Central memory CD8-positive, alpha-beta T cell (primary cell): ENCODE results near the gene DUSP12.
A peak's percentile ranks its signal among the peaks of the same experiment; 100 is the strongest.
"Not testable (repeated sequence)": the region's sequence is repeated elsewhere in the genome, so short reads cannot be mapped to it uniquely, and the experiment has no call there.

ENCODE experiments used
- ATAC-seq: fragments of 150-1000 bp; cut with Tn5 transposase; replicated peaks from 2 replicates; pipeline ENCODE4 v1.10.0; 2022; ENCODE audit warnings: mild to moderate bottlenecking, moderate FRiP score, moderate number of reproducible peaks; ENCODE audit not compliant: poor library complexity, severe bottlenecking; ENCODE audit errors: extremely low read depth
- DNase-seq, 2 donors: peaks; one replicate each; pipeline ENCODE4 v3.0.0; 2021; ENCODE audit warnings: low spot score in 2 of 2
- H3K27ac Mint-ChIP-seq: one replicate; pipeline ENCODE4 v1.8.0; 2022; ENCODE audit warnings: low read depth, mild to moderate bottlenecking, moderate library complexity, mixed read lengths
- H3K27me3 Mint-ChIP-seq: one replicate; pipeline ENCODE4 v1.8.0; 2022; ENCODE audit warnings: mixed read lengths
- H3K36me3 Mint-ChIP-seq: one replicate; pipeline ENCODE4 v1.8.0; 2022; ENCODE audit warnings: mild to moderate bottlenecking, moderate library complexity, mixed read lengths; ENCODE audit not compliant: insufficient read depth
- H3K4me1 Mint-ChIP-seq: one replicate; pipeline ENCODE4 v1.8.0; 2022; ENCODE audit warnings: mixed read lengths
- H3K4me3 Mint-ChIP-seq: one replicate; pipeline ENCODE4 v1.8.0; 2022; ENCODE audit warnings: mild to moderate bottlenecking, moderate library complexity, mixed read lengths
- H3K9me3 Mint-ChIP-seq: one replicate; pipeline ENCODE4 v1.8.0; 2022; ENCODE audit warnings: mixed read lengths

The DUSP12 gene

GRCh38 chr1:161766102-161766981 is 16.8 kb downstream of the DUSP12 start, which contains the start of gene ATF6:
Gene ATF6 (plus strand): TSS chr1:161766320. CDS start chr1:161766361, 41 bp downstream.
- DNase-seq: peak; percentile 47 to 72
- H3K4me3 Mint-ChIP-seq: peak within 1 kb of the TSS; percentile 99
- peaks cover 11% of the 10 kb centered on the region for H3K36me3 Mint-ChIP-seq
- H3K27me3 Mint-ChIP-seq: no peaks in the 10 kb centered on the region
- peak; percentile 64 for ATAC-seq
- H3K9me3 Mint-ChIP-seq: no peaks in the 10 kb centered on the region
- peak within 1 kb of the TSS; percentile 99 for H3K27ac Mint-ChIP-seq
- H3K4me1 Mint-ChIP-seq: peaks cover 30% of the 10 kb centered on the region

GRCh38 chr1:161768461-161768860 is 18.9 kb downstream of the DUSP12 start:
- no peaks in the 10 kb centered on the region for H3K27me3 Mint-ChIP-seq
- DNase-seq: no peak
- no peak for ATAC-seq
- peak overlapping the region; percentile 15 for H3K4me3 Mint-ChIP-seq
- H3K36me3 Mint-ChIP-seq: peaks cover 10% of the 10 kb centered on the region
- H3K9me3 Mint-ChIP-seq: no peaks in the 10 kb centered on the region
- H3K27ac Mint-ChIP-seq: no peak overlapping the region
- peaks cover 28% of the 10 kb centered on the region for H3K4me1 Mint-ChIP-seq

- Mint-ChIP-seq H3K4me3 (no peak overlapping the region), H3K9me3 (no peaks in the 10 kb centered on the region), H3K4me1 (peaks cover 23% of the 10 kb centered on the region), H3K27me3 (no peaks in the 10 kb centered on the region), H3K27ac (no peak overlapping the region), H3K36me3 (peaks cover 10% of the 10 kb centered on the region)
- ATAC-seq (no peak), DNase-seq (no peak)
These were observed 19.5 kb downstream of the DUSP12 start for GRCh38 chr1:161768986-161769672.

GRCh38 chr1:161769673-161770045 is 20.1 kb downstream of the DUSP12 start:
- not testable (repeated sequence) for DNase-seq, H3K36me3 Mint-ChIP-seq, H3K27me3 Mint-ChIP-seq, ATAC-seq, H3K9me3 Mint-ChIP-seq, H3K27ac Mint-ChIP-seq, H3K4me3 Mint-ChIP-seq
- H3K4me1 Mint-ChIP-seq: peaks cover 23% of the 10 kb centered on the region

GRCh38 chr1:161770250-161770649 is 20.7 kb downstream of the DUSP12 start:
- Mint-ChIP-seq H3K27ac (no peak overlapping the region), H3K4me3 (no peak overlapping the region), H3K9me3 (no peaks in the 10 kb centered on the region), H3K4me1 (peaks cover 23% of the 10 kb centered on the region), H3K36me3 (peaks cover 10% of the 10 kb centered on the region), H3K27me3 (no peaks in the 10 kb centered on the region)
- DNase-seq (no peak), ATAC-seq (no peak)

- ATAC-seq (no peak), DNase-seq (no peak)
- Mint-ChIP-seq H3K36me3 (peaks cover 7% of the 10 kb centered on the region), H3K27ac (no peak overlapping the region), H3K27me3 (no peaks in the 10 kb centered on the region), H3K4me3 (no peak overlapping the region), H3K4me1 (peaks cover 22% of the 10 kb centered on the region), H3K9me3 (no peaks in the 10 kb centered on the region)
These were observed 21.6 kb downstream of the DUSP12 start for GRCh38 chr1:161771161-161771560.

- Mint-ChIP-seq H3K36me3 (no peaks in the 10 kb centered on the region), H3K27me3 (no peaks in the 10 kb centered on the region)
- ATAC-seq: no peak
These were observed 22.4 kb downstream of the DUSP12 start for GRCh38 chr1:161771973-161772372.

GRCh38 chr1:161772397-161772796 is 22.8 kb downstream of the DUSP12 start:
- Mint-ChIP-seq H3K4me1 (peaks cover 11% of the 10 kb centered on the region), H3K4me3 (no peak overlapping the region), H3K9me3 (no peaks in the 10 kb centered on the region), H3K36me3 (no peaks in the 10 kb centered on the region), H3K27ac (no peak overlapping the region), H3K27me3 (no peaks in the 10 kb centered on the region)
- no peak for ATAC-seq
- no peak for DNase-seq

More at GRCh38 chr1:161771973-161772372, 22.4 kb downstream of the DUSP12 start:
- Mint-ChIP-seq H3K27ac (no peak overlapping the region), H3K4me1 (peaks cover 14% of the 10 kb centered on the region), H3K4me3 (no peak overlapping the region), H3K9me3 (no peaks in the 10 kb centered on the region)
- DNase-seq: no peak

- Mint-ChIP-seq H3K9me3 (no peaks in the 10 kb centered on the region), H3K36me3 (peaks cover 1% of the 10 kb centered on the region), H3K27me3 (no peaks in the 10 kb centered on the region), H3K4me1 (peaks cover 11% of the 10 kb centered on the region), H3K27ac (no peak overlapping the region), H3K4me3 (no peak overlapping the region)
- ATAC-seq: no peak
- DNase-seq: no peak
These were observed 24.2 kb downstream of the DUSP12 start for GRCh38 chr1:161773791-161774190.

- H3K27me3 Mint-ChIP-seq: no peaks in the 10 kb centered on the region
- DNase-seq (no peak), ATAC-seq (no peak)
- no peaks in the 10 kb centered on the region for H3K9me3 Mint-ChIP-seq
- H3K27ac Mint-ChIP-seq: no peak overlapping the region
- peaks cover 20% of the 10 kb centered on the region for H3K36me3 Mint-ChIP-seq
- no peak overlapping the region for H3K4me3 Mint-ChIP-seq
- H3K4me1 Mint-ChIP-seq: no peaks in the 10 kb centered on the region
These were observed 27.7 kb downstream of the DUSP12 start for GRCh38 chr1:161777261-161777660.

- no peak overlapping the region for H3K27ac Mint-ChIP-seq
- no peak overlapping the region for H3K4me3 Mint-ChIP-seq
- no peak for ATAC-seq
- H3K36me3 Mint-ChIP-seq: peaks cover 24% of the 10 kb centered on the region
- H3K9me3 Mint-ChIP-seq: no peaks in the 10 kb centered on the region
- no peaks in the 10 kb centered on the region for H3K4me1 Mint-ChIP-seq
- no peak for DNase-seq
- no peaks in the 10 kb centered on the region for H3K27me3 Mint-ChIP-seq
These were observed 28.9 kb downstream of the DUSP12 start for GRCh38 chr1:161778522-161778921.

GRCh38 chr1:161779393-161779792 is 29.8 kb downstream of the DUSP12 start:
- H3K27me3 Mint-ChIP-seq: no peaks in the 10 kb centered on the region
- no peaks in the 10 kb centered on the region for H3K9me3 Mint-ChIP-seq
- H3K36me3 Mint-ChIP-seq: peaks cover 31% of the 10 kb centered on the region

GRCh38 chr1:161781995-161782394 is 32.4 kb downstream of the DUSP12 start:
- no peak overlapping the region for H3K27ac Mint-ChIP-seq
- H3K36me3 Mint-ChIP-seq: peaks cover 50% of the 10 kb centered on the region
- DNase-seq (no peak), ATAC-seq (no peak)
- H3K27me3 Mint-ChIP-seq: no peaks in the 10 kb centered on the region
- H3K4me3 Mint-ChIP-seq: no peak overlapping the region
- H3K9me3 Mint-ChIP-seq: no peaks in the 10 kb centered on the region
- no peaks in the 10 kb centered on the region for H3K4me1 Mint-ChIP-seq

More at GRCh38 chr1:161779393-161779792, 29.8 kb downstream of the DUSP12 start:
- Mint-ChIP-seq H3K4me3 (no peak overlapping the region), H3K4me1 (no peaks in the 10 kb centered on the region), H3K27ac (no peak overlapping the region)
- DNase-seq (no peak), ATAC-seq (no peak)
